HG02938 (cell line): ENCODE measurements around the gene ADAMTSL2.
"Not testable (repeated sequence)": the region's sequence is repeated elsewhere in the genome, so short reads cannot be mapped to it uniquely, and the experiment has no call there.

Experiments used
- ATAC-seq: cut with Tn5 transposase; IDR thresholded peaks from one replicate; pipeline ENCODE4 v1.9.1; 2021; ENCODE audit warnings: mild to moderate bottlenecking, moderate library complexity; ENCODE audit not compliant: unreplicated experiment

Gene ADAMTSL2

GRCh38 chr9:133553973-133554713, 19.6 kb downstream of the ADAMTSL2 start:
- ATAC-seq: no peak

DNA sequence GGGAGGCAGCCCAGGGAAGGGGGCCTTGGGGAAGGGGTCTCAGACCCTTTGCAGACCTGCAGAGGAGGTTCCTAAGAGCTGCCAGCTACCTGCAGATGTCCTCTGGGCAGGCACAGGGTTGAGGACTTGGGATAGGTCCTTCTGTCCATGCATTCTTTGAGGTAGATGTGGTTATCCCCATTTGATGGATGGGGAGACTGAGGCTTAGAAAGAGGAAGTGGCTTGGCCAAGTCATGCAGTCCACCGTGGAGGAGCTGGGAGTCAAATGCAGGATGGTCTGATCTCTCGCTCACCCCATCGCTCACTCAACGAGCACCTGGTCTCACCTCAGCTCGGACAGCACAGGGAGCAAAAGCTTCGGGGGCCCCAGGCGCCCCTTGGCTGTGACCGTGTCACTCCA, 20.2 kb downstream of the ADAMTSL2 start:
- ATAC-seq: no peak

DNA sequence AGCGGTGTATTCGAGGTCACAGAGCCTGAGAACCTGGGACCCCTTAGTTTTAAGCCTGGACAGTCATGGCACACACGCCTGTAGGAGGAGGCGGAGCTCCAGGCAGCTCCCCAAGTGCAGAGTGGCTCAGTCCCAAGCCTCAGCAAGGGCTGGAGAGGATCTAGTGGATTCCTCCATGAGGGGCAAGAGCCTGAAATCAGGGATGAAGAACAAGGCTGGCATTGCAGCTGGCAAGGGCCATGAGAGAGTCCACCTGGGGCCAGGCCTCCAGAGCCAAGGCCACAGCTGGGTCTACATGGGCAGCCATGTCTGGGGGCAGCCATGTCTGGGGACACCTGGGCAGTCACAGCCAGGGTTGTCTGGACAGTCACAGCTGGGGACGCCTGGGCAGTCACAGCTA, 21.9 kb downstream of the ADAMTSL2 start:
- no peak for ATAC-seq

- no peak for ATAC-seq
Measured at GRCh38 chr9:133557581-133557980, 23.1 kb downstream of the ADAMTSL2 start.

GRCh38 chr9:133558191-133559126, 24.0 kb downstream of the ADAMTSL2 start:
- peak; percentile 55 for ATAC-seq

GRCh38 chr9:133560311-133560710, 25.8 kb downstream of the ADAMTSL2 start:
- no peak for ATAC-seq

- no peak for ATAC-seq
Measured at GRCh38 chr9:133560944-133561343, 26.4 kb downstream of the ADAMTSL2 start.

DNA sequence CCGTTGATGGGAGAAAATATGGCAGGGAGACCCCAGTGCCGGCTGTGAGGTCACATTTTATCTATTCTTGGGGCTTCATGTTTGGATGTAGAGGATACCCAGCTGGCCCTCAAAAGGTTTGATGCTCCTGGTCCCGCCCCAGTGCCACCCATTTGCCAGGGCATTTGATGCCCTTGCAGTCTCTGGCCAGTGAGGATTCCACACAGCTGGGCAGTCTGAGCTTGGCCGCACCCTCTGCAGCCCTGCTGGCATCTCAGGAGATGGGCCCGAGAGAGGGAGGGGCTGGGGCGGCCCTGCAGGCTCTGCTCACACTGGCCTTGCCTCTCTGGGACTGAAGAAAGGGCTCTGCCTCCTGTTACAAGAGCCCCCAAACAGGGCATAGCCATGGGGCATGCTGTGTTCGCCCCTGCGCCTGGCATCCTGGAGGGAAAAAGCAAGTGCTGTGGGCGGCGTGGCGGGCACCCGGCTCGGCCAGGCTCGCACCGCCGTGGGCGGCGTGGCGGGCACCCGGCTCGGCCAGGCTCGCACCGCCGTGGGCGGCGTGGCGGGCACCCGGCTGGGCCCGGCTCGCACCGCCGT, 27.6 kb downstream of the ADAMTSL2 start:
- no peak for ATAC-seq

GRCh38 chr9:133562611-133563290, 28.2 kb downstream of the ADAMTSL2 start:
- ATAC-seq: no peak

- ATAC-seq: no peak
Measured at GRCh38 chr9:133563291-133563796, 28.8 kb downstream of the ADAMTSL2 start.

GRCh38 chr9:133563814-133564213, 29.3 kb downstream of the ADAMTSL2 start:
- ATAC-seq: not testable (repeated sequence)

DNA sequence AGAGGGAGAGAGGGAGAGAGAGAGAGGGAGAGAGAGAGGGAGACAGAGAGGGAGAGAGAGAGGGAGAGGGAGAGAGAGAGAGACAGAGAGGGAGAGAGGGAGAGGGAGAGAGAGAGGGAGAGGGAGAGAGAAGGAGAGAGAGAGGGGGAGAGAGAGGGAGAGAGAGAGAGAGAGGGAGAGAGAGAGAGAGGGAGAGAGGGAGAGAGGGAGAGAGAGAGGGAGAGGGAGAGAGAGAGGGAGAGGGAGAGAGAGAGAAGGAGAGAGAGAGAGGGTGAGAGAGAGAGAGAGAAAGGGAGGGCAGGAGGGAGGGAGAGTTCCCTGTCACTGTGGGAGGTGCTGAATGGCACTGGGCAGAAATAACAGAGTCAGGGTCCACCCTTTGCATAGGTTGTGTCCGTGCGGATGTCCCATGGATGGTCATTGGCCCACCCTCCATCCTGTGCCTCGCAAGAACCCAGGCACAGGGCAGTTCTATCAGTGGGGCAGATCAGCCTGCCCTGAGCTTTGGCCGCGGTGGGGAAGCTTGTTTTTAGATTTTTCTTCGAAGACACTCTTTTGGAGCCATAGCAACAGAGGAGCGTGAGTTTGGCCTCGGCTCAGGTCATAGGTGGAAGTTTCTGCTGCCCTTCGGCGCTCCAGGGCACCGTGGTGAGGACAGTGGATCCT, 30.1 kb downstream of the ADAMTSL2 start:
- ATAC-seq: no peak

- ATAC-seq: no peak
Measured at GRCh38 chr9:133566382-133566781, 31.9 kb downstream of the ADAMTSL2 start.

- no peak for ATAC-seq
Measured at GRCh38 chr9:133566817-133567216, 32.3 kb downstream of the ADAMTSL2 start.

DNA sequence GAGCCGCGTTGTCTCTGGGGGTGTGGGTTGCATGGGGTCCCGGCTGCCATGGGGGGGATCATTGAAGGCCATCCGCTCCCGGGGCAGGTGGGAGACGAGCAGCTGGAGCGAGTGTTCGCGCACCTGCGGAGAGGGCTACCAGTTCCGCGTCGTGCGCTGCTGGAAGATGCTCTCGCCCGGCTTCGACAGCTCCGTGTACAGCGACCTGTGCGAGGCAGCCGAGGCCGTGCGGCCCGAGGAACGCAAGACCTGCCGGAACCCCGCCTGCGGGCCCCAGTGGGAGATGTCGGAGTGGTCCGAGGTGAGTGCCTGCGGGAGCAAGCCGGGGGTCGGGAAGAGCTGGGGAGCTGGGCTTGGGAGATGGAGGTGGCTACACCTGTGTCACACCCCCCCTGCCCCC, 33.7 kb downstream of the ADAMTSL2 start:
- ATAC-seq: no peak

DNA sequence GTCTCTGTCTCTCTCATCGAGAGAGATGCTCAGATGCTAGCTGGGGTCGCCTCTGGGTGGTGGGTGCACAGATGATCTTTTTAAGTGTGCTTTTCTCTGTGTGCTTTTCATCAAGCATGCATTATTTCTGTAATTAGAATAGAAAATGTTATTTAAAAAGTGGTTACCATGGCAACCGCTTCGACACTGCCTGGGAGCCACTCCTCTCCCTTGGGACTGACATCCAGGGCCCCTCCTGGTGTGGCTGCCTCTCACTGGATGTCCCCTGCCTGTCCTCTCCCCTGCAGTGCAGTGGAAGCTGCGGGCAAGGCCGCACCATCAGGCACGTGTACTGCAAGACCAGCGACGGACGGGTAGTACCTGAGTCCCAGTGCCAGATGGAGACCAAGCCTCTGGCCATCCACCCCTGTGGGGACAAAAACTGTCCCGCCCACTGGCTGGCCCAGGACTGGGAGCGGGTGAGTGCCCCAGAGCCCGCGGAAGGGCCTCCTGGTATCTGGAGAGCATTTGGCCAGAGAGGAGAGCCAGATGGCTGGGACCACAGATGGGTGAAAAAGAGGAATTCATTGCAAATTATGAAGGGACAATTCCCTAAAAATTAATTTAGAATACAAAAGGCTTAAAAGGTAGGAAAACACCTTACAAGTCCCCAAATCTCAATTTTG, 34.7 kb downstream of the ADAMTSL2 start:
- ATAC-seq: no peak

DNA sequence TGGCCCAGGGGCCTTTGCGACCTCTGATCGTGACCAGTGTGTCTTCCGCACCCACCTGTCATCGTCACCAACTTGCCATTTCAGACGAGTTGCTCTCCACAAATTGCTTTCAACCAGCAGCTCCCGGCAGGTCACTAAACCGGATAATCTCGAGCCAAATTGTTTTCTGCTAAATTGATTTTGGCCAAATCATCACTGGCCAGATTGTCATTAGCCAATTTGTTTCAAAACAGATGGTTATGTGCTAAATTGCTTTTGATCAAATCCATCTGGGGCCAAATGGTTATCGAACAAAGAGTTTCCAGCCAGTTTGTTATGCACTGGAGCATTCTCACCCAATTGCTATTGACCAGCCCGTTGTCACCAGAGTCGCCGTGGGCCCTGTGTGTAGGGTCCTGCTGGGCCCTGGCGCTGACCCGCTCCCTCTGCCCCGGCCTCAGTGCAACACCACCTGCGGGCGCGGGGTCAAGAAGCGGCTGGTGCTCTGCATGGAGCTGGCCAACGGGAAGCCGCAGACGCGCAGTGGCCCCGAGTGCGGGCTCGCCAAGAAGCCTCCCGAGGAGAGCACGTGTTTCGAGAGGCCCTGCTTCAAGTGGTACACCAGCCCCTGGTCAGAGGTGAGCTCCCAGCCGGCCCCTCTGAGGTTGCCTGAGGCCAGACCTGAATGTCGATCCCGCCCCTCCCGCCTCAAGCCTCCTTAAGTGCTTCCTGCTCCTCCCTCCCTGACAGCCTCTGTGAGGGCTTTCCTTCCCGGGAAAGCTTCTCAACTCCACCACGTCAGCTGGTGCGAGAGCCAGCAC, 35.6 kb downstream of the ADAMTSL2 start:
- ATAC-seq: no peak

DNA sequence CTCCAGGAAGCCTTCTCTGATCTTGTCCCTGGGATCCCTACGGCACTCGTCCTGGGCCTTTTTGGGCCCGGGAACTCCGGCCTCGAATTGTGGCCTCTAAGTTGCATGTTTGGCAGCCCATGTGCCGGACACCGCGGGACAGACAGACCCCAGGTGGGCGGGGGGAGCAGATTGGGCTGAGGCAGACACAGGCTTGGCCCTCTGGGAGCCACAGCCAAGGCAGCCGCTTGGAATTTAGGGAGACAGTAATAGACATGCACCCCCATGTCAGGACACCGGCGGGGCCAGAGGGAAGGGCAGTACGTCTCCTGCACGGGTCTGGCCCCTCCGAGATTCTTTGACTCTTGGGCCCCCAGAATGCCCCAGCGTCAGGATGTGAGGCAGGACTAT, 36.2 kb downstream of the ADAMTSL2 start:
- no peak for ATAC-seq

DNA sequence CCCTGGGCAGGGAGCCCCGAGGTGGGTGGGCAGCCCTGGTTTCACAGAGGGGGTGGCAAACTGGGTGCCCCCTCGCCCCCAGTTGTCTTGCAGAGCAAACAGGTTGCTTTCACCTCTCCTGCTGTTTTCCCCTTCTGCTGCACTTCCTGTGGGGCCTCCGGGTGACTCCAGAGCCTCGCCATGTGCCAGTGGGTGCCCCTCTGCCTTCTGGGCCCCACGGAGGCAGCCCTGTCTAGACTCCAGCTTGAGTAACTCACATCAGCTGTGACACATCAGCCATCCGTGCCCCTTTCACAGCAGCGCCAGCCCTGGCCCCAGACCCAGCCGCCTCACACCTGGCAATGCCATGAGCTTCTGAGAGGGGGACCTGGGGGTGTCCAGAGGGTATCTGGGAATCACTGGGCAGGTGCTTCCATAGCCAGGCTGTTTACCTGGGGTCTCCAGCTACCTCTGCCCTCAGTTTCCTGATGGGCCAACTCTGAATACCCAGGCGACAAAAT, 36.9 kb downstream of the ADAMTSL2 start:
- ATAC-seq: no peak
